PC-3 (cell line): Measurements from ENCODE around the gene SPRED3. TPM values are rescaled to one million over a fixed set of nuclear protein-coding genes. Genes with fewer than 3 reads are reported as not detected.

ENCODE experiments used
- ATAC-seq: fragments of 200-7000 bp; cut with Tn5 transposase; 2 replicates; pipeline ENCODE4 v1.9.1; 2020; ENCODE audit warnings: mild to moderate bottlenecking, moderate library complexity
- BruUV-seq: library from RNA; stranded (reverse); fragments of 400-500 nt; replicated peaks from 2 replicates; lab custom pipeline; 2021; lab: Mats Ljungman, UMichigan
- CTCF ChIA-PET: fragments of 300-600 bp; sonication (Branson Sonifier 250); formaldehyde crosslinking; loops from one replicate; lab custom pipeline; 2022; ENCODE audit warnings: antibody characterized with exemption; lab: Charles Lee
- POLR2A ChIA-PET: fragments of 300-600 bp; sonication (Branson Sonifier 250); formaldehyde crosslinking; loops from one replicate; lab custom pipeline; 2022; ENCODE audit warnings: antibody characterized with exemption; ENCODE audit not compliant: unreplicated experiment; lab: Charles Lee
- DNase-seq: peaks from one replicate; pipeline ENCODE4 v3.0.0-alpha.2; 2015
- H2AFZ ChIP-seq: fragments of 300-600 bp; sonication (generic); 2 replicates; pipeline ENCODE4 v1.6.0; 2016; ENCODE audit warnings: antibody characterized with exemption, low read length
- H3F3A ChIP-seq: fragments of 300-600 bp; sonication (generic); one replicate; pipeline ENCODE4 v1.6.0; 2017; ENCODE audit warnings: antibody characterized with exemption, low read length, control low read depth, mild to moderate bottlenecking; ENCODE audit not compliant: unreplicated experiment
- H3K27ac ChIP-seq: fragments of 300-600 bp; sonication (generic); 2 replicates; pipeline ENCODE4 v1.5.1; 2016; ENCODE audit warnings: mild to moderate bottlenecking, low read length
- H3K27me3 ChIP-seq: fragments of 300-600 bp; sonication (generic); 2 replicates; pipeline ENCODE4 v1.6.1; 2016; ENCODE audit warnings: low read length, mixed read lengths
- H3K36me3 ChIP-seq: fragments of 300-600 bp; sonication (generic); 2 replicates; pipeline ENCODE4 v1.6.1; 2016; ENCODE audit warnings: low read depth, mixed run types, low read length, mixed read lengths
- H3K4me1 ChIP-seq: fragments of 300-600 bp; sonication (generic); 2 replicates; pipeline ENCODE4 v1.5.1; 2016; ENCODE audit warnings: low read length; ENCODE audit not compliant: insufficient read depth
- H3K4me2 ChIP-seq: fragments of 300-600 bp; sonication (generic); 2 replicates; pipeline ENCODE4 v1.6.0; 2016; ENCODE audit warnings: low read length
- H3K4me3 ChIP-seq: fragments of 300-600 bp; sonication (generic); 2 replicates; pipeline ENCODE4 v1.5.1; 2016; ENCODE audit warnings: mild to moderate bottlenecking, low read length, mixed read lengths
- H3K79me2 ChIP-seq: fragments of 300-600 bp; sonication (generic); 2 replicates; pipeline ENCODE4 v1.6.1; 2017; ENCODE audit warnings: low read length, mixed read lengths
- H3K9ac ChIP-seq: fragments of 300-600 bp; sonication (generic); 2 replicates; pipeline ENCODE4 v1.6.0; 2016; ENCODE audit warnings: mild to moderate bottlenecking, low read length
- H3K9me2 ChIP-seq: fragments of 300-600 bp; sonication (generic); replicated peaks from 2 replicates; pipeline ENCODE4 v1.6.1; 2016; ENCODE audit warnings: mixed run types, low read length, mixed read lengths
- H3K9me3 ChIP-seq: fragments of 300-600 bp; sonication (generic); 2 replicates; pipeline ENCODE4 v1.6.1; 2016; ENCODE audit warnings: low read length, mixed read lengths
- H4K20me1 ChIP-seq: fragments of 300-600 bp; sonication (generic); 2 replicates; pipeline ENCODE4 v1.6.1; 2016; ENCODE audit warnings: low read length, mixed read lengths
- CTCF ChIP-seq: fragments of 300-600 bp; sonication (generic); conservative IDR thresholded peaks from 2 replicates; pipeline ENCODE4 v1.5.1; 2017; ENCODE audit warnings: antibody characterized with exemption, low read depth, mild to moderate bottlenecking, low read length
- EZH2 ChIP-seq: fragments of 300-600 bp; sonication (generic); IDR thresholded peaks from one replicate; pipeline ENCODE4 v1.6.1; 2017; ENCODE audit warnings: antibody characterized with exemption, mild to moderate bottlenecking, low read length; ENCODE audit not compliant: unreplicated experiment
- EZH2phosphoT487 ChIP-seq: fragments of 300-600 bp; sonication (generic); IDR thresholded peaks from 2 replicates; pipeline ENCODE4 v1.6.1; 2018; ENCODE audit warnings: mild to moderate bottlenecking, antibody characterized with exemption, low read length, borderline replicate concordance
- intact Hi-C: fragments of 100-400 bp; cut with micrococcal nuclease; formaldehyde crosslinking; loops from 2 replicates; pipeline ENCODE4 v1.9.0; 2023
- total RNA-seq: library from RNA; depleted of rRNA; stranded (reverse); fragments of >200 nt; gene quantifications from 2 replicates; pipeline ENCODE4 v1.2.3, GENCODE V29; 2014

The SPRED3 gene
- total RNA-seq, 1 experiment from 2014 or later = 4.1 TPM

GRCh38 chr19:38383184-38383583 lies 5.3 kb upstream of the SPRED3 start:
- intact Hi-C loops = no loop called here
- DNase-seq (no peak), ATAC-seq (no peak)
- H3K9me2 ChIP-seq = no peaks in the 10 kb centered on the region
- H3K27ac ChIP-seq = no peak overlapping the region
- H3F3A ChIP-seq = no peaks in the 10 kb centered on the region
- no peak overlapping the region for H2AFZ ChIP-seq
- no peaks in the 10 kb centered on the region for H3K27me3 ChIP-seq
- no peak overlapping the region for H3K4me3 ChIP-seq
- CTCF ChIA-PET = no interaction called here
- TF ChIP-seq EZH2 = no peak
- no peak for TF ChIP-seq CTCF
- TF ChIP-seq EZH2phosphoT487 = no peak
- H3K79me2 ChIP-seq = 0 out of 2 replicates have a peak, but pooled peaks cover 4% of the 10 kb centered on the region
- H3K9me3 ChIP-seq = no peaks in the 10 kb centered on the region
- H3K4me2 ChIP-seq = no peak overlapping the region
- H3K4me1 ChIP-seq = peaks cover 3% of the 10 kb centered on the region; the same call in 1 of the 2 replicates
- no peak overlapping the region for H3K9ac ChIP-seq
- BruUV-seq = no TSS peak
- H3K36me3 ChIP-seq = peaks cover 23% of the 10 kb centered on the region
- POLR2A ChIA-PET = no interaction called here
- peaks cover 3% of the 10 kb centered on the region; the same call in 1 of the 2 replicates for H4K20me1 ChIP-seq

- TF ChIP-seq EZH2phosphoT487 = no peak
- no peak for TF ChIP-seq CTCF
- TF ChIP-seq EZH2 = no peak
- no peak for ATAC-seq
- POLR2A ChIA-PET = interaction anchor here (0.6 kb wide), 1 partner anchor 969 kb away, joined by 4 read pairs; no protein-coding TSS in a partner anchor
- Histone ChIP-seq H3K4me2 (no peak overlapping the region), H3K9ac (no peak overlapping the region), H3K4me3 (no peak overlapping the region), H3K27ac (no peak overlapping the region), H2AFZ (no peak overlapping the region), H3K36me3 (peaks cover 23% of the 10 kb centered on the region), H3K4me1 (peaks cover 3% of the 10 kb centered on the region; the same call in 1 of the 2 replicates), H3K79me2 (0 out of 2 replicates have a peak, but pooled peaks cover 4% of the 10 kb centered on the region), H4K20me1 (peaks cover 3% of the 10 kb centered on the region; the same call in 1 of the 2 replicates), H3F3A (no peaks in the 10 kb centered on the region), H3K9me3 (no peaks in the 10 kb centered on the region), H3K9me2 (no peaks in the 10 kb centered on the region), H3K27me3 (no peaks in the 10 kb centered on the region)
- CTCF ChIA-PET = interaction anchor here (0.5 kb wide), 1 partner anchor 48 kb away, joined by 3 read pairs; no protein-coding TSS in a partner anchor
- no TSS peak for BruUV-seq
- intact Hi-C loops = no loop called here
- no peak for DNase-seq
These were observed 4.8 kb upstream of the SPRED3 start for GRCh38 chr19:38383743-38384142.
